Measurements from ENCODE around the gene TRAFD1.
"Not testable (repeated sequence)": the region's sequence is repeated elsewhere in the genome, so short reads cannot be mapped to it uniquely, and the experiment has no call there.

Gene TRAFD1, protein sequence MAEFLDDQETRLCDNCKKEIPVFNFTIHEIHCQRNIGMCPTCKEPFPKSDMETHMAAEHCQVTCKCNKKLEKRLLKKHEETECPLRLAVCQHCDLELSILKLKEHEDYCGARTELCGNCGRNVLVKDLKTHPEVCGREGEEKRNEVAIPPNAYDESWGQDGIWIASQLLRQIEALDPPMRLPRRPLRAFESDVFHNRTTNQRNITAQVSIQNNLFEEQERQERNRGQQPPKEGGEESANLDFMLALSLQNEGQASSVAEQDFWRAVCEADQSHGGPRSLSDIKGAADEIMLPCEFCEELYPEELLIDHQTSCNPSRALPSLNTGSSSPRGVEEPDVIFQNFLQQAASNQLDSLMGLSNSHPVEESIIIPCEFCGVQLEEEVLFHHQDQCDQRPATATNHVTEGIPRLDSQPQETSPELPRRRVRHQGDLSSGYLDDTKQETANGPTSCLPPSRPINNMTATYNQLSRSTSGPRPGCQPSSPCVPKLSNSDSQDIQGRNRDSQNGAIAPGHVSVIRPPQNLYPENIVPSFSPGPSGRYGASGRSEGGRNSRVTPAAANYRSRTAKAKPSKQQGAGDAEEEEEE
- total RNA-seq = 58.2 to 112 reads per million in 2 experiments

DNA sequence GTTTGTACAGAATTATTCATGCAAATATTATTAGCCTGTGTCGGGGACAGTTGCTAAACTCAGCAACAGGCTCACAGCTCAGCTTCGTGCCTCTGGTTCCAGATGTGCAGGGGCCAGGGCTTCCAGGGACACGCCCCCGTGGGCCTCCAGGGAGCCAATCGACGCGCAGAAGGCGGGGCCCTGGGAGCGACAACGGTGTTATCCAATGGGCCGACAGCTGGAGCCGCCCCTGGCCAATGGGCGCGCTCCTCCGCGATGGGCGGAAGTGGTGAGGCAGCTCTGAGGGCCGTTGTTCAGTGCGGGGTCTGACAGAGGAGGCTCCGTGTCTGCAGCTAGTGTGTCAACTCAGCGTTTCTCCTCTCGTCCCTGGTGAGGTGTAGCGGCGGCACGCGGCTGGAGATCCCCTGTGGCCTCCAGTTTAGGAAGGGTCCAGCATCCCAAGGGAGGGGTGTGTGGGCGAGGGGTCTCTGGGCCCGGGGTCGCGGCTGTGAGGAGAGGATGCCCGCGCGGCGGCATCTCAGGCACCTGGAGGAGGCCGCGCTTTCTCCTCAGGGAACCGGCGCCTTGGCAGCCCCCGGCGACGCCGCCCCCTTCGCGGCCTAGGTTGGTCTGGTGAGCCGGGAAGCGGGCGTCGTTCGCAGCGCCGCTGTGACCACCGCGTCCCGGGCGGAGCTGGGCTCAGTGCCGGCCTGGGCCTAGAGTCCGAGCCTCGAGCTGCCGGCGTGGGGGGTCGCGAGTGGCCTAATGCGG is at the start of gene TRAFD1:
TRAFD1 (plus strand) TSS at position 311 of the 750 bp plus-strand sequence. CDS start 4,963 bp downstream, outside the sequence.
- DNase-seq (ENCODE audit: low read depth) = peak; percentile 97

DNA sequence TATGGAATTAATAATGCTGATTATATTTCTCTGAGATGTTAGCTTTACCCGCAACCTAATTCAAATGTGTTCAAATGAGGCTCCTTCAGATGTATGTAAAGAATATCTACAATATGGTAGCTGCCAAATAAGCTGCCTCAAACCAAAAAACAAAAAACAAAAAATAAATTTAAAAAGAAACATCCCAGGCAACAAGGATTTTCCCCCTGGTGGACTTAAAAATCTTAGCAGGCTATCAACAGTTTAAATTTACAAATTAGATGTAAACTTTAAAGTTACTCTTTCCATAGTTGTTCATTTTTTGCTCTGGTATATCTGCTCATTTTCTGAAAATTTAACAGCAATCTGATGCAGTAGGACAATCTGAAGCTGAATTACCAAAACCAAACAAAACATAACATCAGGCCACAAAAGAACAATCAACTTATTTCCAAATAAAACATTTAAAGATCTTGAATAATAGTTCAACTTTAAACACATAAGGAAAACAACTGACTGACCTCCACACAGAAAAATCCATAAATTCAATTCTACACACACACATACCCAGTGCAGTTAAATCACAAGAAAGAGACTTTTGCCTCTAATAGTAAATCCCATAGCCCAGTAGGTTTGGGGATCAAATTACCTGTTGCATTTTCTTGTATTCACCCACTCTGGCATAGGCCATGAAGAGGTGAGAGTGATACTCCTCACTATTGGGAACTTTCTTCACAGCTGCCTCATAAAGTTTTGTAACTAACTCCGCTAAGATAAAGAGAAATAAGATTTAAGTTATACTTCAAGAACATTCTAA is 38.1 kb upstream of the TRAFD1 start:
- no peak for DNase-seq (ENCODE audit: low read depth)

DNA sequence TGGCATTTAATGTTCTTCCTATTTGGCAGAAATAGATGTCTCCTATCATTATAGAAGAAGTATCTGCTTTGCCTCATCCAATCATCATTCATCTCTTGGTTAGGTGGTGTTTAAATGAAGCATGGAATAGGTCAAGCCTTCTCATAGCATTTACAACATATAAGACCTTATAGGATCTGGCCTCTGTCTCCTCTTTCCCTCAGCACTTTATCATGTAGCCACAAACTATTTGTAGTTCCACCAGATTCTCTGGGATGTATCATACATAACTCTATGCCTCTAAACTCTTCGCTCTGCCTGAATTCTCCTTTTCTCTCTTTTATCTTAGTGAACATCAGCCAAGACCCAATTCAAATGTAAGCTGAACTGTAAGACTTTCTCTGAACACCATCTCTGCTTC is 37.5 kb upstream of the TRAFD1 start:
- no peak for DNase-seq (ENCODE audit: low read depth)

DNA sequence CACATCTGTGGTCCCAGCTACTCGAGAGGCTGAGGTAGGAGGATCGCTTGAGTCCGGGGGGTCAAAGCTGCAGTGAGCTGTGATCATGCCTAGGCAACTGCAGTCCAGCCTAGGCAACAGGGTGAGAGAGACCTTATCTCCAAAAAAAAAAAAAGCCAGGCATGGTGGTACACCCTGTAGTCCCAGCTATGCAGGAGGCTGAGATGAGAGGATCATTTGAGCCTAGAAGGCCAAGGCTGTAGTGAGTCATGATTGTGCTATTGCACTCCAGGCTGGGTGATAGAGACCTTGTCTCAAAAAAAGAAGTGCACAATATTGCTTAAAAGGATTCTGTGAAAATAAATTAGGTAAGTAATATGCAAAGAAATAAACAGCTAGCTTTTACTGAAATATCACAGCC is 33.8 kb upstream of the TRAFD1 start:
- no peak for DNase-seq (ENCODE audit: low read depth)

DNA sequence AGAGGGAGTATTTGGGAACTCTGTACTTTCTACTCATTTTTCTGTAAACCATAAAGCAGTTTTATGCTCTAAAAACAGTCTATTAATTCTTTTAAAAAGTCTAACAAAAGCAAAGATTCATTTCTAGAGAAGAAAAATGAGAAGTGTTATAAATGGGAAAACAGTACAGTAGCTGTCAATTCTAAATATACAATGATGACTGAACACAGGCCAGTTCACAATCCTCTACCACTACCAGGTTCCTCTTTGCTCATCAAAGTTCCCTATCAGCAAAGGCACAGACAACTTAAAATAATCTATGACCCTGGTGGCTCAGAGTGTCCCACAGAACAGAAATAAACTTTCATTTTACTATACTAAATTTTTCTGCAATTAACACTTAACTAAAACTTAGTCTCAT is 29.3 kb upstream of the TRAFD1 start:
- no peak for DNase-seq (ENCODE audit: low read depth)

DNA sequence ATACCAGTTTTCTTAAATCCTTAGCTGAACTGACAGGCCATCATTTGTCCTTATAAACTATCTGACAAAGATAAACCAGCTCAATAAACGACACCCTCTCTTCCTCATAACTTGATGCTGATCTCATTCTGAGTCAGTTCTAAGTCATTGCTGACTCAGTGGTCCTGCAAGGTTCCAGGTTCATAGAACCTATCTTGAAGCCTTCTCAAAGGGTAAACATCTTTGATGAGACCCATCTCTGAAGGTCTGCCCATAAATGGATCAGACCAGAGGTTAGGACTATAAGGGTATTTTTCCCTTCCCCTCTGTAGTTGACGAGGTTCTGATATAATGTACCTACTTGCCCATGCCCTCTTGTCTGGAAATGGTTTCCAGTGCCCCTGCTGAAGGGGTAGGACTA is 28.7 kb upstream of the TRAFD1 start:
- no peak for DNase-seq (ENCODE audit: low read depth)

DNA sequence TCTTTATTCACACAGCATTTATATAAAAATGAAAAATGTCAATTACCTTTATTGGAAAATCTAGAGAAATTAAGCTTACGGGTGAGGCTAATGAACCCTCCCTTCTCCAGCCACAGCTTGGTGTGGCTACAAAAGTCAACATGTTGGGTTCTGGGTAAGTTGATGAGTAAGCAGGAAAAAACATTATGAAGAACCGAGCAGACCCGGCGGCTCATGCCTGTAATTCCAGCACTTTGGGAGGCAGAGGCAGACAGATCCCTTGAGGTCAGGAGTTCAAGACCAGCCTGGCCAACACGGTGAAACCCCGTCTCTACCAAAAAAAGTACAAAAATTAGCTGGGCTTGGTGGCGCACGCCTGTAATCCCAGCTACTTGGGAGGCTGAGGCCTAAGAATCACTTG is 27.7 kb upstream of the TRAFD1 start:
- DNase-seq (ENCODE audit: low read depth) = no peak

DNA sequence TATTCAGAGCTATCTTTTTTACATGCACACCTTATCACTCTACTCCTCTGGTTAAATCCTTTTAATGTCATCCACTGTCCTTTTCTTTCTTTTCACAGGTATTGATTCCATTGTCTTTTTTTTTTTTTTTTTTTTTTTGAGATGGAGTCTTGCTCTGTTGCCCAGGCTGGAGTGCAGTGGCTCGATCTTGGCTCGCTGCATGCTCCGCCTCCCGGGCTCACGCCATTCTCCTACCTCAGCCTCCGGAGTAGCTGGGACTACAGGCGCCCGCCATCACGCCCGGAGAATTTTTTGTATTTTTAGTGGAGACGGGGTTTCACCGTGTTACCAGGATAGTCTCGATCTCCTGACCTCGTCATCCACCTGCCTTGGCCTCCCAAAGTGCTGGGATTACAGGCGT is 24.9 kb upstream of the TRAFD1 start:
- DNase-seq (ENCODE audit: low read depth) = not testable (repeated sequence)

DNA sequence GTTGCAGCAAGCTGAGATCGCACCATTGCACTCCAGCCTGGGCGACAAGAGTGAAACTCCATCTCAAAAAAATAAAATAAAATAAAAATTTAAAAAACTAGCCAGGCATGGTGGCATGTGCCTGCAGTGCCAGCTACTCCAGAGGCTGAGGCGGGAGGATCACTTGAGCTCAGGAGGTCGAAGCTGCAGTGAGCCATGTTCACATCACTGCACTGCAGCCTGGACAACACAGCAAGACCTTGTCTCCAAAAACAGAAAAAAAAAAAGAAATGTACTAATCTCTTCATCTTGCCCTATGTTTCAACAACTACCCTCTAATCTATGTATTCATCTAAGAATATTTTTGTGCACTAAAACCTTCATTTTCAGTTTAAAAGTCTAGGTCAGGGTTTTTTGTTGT is 23.2 kb upstream of the TRAFD1 start:
- DNase-seq (ENCODE audit: low read depth) = no peak

DNA sequence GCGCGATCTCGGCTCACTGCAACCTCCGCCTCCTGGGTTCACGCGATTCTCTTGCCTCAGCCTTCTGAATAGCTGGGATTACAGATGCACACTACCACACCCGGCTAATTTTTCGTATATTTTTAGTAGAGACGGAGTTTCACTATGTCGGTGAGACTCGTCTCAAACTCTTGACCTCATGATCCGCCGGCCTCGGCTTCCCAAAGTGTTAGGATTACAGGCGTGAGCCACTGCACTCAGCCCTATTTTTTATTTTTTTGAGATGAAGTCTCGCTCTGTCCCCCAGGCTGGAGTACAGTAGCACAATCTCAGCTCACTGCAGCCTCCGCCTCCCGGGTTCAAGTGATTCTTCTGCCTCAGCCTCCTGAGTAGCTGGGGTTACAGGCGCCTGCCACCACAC is 22.6 kb upstream of the TRAFD1 start:
- DNase-seq (ENCODE audit: low read depth) = not testable (repeated sequence)

DNA sequence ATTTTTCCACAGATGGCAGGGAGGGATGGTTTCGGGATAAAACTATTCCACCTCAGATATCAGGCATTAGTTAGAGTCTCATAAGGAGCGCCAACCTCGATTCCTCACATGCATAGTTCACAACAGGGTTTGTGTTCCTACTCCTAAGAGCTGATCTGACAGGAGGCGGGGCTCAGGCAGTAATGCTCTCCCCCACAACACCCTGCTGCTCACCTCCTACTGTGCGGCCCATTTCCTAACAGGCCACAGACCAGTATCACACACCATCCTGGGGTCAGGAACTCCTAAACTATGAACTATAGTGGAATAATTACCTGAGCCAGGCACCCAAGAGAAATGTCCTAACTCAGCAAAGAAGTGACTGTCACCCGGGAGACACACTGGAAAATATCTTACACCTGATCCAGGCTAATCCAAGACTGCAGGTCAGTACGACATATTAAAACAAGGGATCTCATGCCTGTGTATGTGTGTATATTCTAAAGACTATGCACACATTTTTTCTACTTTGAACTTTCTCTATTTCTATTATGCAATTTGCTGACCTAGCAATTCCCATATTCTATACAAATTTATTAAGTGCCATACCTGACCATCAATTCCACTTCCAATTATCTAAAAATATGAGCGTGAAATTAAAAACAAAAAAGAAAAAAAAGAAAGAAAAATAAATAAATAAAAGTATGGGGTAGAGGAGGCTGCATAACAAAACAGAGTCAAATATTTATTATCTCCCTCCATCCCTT is 21.4 kb upstream of the TRAFD1 start:
- DNase-seq (ENCODE audit: low read depth) = no peak

DNA sequence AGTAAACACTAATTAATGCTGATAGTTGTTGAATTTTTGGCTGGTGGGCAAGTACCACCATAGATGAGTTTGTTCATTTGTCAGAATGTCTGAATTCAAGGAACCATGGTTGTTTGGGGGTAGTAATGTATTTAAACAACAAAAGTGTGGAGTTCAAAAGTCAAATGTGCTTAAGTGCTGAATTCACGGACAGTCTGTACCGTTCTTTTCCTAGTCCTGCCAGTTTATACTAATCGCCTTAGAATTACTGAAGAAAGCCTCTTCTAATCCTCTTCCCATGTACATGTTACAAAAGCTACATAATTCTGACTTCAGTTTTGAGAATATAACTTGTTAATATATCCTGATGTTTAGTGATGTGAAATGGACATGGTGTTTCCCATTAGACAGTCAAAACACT is 19.5 kb upstream of the TRAFD1 start:
- no peak for DNase-seq (ENCODE audit: low read depth)

DNA sequence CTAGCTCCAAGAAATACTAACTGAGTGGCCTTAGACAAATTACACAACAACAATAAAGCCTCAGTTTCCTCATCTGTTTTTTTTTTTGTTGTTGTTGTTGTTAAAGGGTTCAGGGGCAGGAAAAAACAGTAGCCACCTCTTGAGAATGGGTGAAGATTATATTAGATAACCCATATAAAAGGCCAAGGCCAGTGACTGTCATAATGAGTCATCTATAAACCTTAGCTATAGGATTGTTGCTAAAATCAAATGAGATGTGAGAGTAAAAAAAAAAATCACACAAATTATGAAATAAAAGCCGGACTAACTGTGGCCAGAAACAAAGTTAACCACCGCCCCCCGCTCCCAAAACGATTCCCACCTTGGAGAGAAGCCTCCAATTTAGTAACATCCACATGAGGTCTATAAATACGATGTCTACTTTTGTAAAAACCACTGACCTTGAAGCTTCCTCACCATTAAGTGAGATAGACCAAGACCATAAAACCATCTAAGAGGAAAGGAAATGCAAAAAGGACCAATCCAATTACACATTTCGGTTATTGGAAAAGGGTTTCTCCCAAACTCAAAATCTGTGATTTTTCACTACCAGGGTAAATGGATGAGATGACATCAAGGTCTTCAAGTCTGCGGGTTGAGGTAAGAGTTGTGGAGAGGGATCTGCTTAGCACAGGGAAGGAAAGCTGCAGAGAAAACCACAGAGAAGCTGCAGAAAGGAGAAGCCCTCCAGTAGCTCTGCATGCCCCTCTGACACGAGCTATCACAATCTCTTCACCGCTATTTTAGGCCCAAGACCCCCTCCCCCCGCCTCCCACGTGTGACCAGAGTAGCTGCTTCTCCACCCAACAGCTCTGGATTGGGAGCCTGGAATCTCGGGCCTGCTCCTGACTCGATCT is 17.8 kb upstream of the TRAFD1 start:
- DNase-seq (ENCODE audit: low read depth) = no peak

DNA sequence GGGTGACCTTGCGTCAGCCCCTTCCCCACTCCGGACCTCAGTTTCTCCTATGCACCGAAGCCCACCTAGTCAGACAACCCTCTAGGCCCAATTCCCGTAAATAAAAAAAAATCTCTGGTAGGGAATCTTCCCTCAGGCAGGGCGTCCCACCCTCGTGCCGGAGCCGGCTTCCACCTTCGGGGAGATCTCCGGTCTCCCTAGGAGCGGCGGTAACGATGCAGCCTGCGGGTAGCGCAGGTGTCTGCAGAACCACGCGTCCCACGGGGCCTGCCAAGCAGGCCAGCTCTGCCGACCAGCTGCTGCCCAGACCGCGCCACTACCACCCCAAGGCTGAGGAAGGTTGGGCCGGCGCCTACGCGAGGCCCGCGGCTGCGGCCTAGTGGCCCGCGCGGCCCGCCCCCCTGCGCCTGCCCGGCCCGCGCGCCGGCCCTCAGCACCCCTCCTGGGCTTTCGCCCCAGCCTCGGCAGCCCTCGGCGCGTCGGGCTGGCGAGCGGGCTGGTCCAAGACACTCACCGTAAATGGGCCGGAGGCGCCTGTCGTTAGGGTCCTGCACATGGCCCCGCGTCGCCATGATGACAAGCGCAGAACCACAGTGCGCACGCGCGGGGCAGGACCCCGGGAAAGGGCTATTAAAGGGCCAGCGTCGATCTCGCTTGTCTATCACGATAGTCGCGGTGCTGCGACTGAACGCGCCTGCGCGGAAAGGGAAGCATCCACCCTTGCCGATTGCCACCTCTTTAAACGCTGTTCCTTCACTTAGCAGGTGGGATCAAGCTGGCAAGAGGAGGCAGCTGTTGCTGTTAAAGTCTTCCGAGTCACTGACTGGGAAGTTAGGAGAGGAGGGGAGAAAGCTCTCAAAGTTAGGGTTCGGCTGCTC is 16.9 kb upstream of the TRAFD1 start, which contains the start of gene NAA25:
NAA25 (minus strand) TSS at position 582 of the 878 bp plus-strand sequence; CDS start at position 572, 10 bp downstream.
- DNase-seq (ENCODE audit: low read depth) = peak; percentile 76

DNA sequence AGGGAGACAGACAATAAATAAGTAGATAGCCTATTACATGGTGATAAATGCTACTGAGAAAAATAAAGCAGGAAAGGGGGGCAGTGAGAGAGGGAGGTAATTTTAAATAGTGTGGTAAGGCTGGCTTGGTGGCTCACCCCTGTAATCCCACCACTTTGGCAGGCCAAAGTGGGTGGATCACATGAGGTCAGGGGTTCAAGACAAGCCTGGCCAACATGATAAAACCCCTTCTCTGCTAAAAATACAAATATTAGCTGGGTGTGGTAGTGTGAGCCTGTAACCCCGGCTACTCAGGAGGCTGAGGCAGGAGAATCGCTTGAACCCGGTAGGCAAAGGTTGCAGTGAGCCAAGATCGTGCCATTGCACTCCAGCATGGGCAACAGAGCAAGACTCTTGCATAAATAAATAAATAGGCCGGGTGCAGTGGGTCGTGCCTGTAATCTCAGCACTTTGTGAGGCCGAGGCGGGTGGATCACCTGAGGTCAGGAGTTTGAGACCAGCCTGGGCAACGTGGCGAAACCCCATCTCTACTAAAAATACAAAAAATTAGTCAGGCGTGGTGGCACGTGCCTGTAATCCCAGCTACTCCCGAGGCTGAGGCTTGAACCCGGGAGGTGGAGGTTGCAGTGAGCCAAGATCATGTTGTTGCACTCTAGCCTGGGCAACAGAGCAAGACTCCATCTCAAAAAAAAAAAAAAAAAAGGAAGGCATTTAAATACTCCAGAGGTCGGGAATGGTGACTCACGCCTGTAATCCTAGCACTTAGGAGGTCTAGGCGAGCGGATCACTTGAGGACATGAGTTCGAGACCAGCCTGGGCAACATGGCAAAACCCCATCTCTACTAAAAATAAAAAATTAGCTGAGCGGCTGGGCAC is 14.3 kb upstream of the TRAFD1 start:
- DNase-seq (ENCODE audit: low read depth) = not testable (repeated sequence)

DNA sequence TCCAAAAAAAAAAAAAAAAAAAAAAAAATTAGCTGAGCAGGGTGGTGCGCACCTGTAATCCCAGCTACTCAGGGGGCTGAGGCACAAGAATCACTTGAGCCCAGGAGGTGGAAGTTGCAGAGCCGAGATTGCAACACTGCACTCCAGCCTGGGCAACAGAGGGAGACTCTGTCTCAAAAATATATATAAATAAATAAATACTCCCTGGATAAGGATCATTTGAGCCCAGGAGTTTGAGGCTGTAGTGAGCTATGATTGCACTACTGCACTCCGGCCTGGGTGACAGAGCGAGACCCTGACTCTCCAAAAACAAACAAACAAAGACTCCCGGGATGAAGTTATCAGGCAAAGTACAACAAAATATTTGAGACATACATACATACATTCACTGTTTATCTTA is 13.4 kb upstream of the TRAFD1 start:
- no peak for DNase-seq (ENCODE audit: low read depth)

DNA sequence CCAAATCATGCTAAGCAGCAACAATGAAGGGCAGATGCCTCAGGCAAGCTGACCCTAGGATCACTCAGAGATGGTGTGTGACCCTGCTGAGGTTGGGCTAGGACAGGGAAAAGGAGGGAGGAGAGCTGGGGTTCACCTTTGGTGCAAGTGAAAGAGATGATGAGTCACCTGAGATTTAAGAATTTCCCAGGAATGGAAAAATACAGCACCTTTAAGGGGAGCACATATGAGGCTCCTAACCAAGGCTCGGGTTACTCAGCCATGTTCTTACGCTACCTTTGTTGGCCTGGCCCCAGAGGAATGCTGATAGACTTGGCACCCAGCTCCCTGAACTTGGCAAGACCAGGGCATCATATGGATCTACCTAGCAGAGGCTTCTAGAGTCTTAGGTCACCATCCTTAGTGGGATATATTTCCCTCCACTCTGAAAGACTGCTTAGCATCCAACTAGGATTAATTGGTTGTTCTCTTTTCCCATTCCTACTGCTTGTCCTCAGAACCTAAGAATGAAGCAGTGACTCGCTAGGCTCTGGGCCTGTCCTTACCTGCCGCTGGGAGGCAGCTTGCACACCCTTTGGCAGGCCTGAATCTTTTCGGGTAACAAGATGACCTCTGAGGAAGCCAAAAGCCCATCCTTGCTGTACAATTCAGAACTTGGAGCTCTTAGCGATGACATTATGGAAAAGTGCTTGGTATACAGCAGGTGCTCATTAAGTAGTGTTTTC is 12.8 kb upstream of the TRAFD1 start:
- no peak for DNase-seq (ENCODE audit: low read depth)
